A549 treated with Mapracorat at 1 μM for 4 hours (cell line): ENCODE measurements around the gene UBAP1L. TPM values are rescaled to one million over a fixed set of nuclear protein-coding genes. Genes with fewer than 3 reads are reported as not detected.

Experiments used
- total RNA-seq: library from RNA; stranded (reverse); fragments of 200-300 nt; extraction: Qiagen RNA extraction; gene quantifications from 5 replicates; pipeline ENCODE4 v1.2.3, GENCODE V29; 2022

Gene UBAP1L
- total RNA-seq: 0.55 to 2.0 TPM (median 0.74 TPM) in 5 replicates

DNA sequence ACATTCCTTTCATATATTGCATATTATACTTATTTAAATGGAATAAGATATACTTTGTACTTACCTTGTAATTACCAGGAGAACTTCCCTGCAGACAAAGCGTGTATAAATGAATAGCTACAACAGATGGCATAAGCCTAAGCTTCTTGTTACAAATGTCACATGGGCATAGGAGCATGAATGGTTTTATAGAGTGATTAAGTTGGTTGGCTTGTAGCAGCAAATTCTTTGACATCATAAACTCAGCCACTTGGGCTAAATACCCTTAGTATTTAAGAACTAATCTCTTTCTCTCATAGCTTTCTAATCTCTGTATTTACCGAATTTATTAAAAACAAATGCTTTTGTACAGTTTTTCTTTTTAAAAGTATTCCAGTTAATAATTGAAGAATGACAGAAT is at the start of gene UBAP1L:
TSS of gene UBAP1L (minus strand) at position 115 of the 400 bp plus-strand sequence. CDS start 8,985 bp downstream, outside the sequence.

DNA sequence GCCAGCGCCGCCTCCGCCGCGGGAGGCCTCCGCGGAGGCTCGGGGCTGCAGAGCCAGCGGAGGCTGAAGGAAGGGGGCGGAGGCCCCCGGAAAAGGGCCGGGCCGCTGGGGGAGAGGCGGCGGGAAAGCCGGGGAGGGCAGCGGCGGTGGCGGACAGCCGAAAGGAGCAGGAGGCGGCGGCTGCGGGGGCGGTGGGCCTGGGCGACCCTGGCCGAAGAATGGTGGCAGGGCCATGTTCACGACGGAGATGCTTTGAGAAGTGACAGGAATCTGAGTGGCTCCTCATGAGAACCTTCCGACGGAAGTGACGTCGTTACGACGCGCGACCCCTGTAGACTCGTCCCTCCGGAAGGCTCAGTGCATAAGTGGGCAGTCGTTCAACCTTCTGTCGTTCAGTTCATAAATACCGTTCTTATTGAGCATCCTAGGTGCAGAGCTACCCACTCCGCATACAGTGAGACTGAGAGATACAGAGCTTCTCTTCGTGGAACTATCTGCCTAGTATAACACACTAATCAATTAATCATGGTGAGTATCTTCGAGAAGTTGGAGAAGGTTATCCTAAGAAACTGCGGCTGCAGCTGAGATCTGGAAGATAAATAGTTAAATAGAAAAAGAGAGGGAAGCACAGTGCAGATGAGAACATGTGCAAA is 18.7 kb upstream of the UBAP1L start, which contains the start of gene PDCD7:
TSS of gene PDCD7 (minus strand) at position 261 of the 653 bp plus-strand sequence. CDS start at position 234, 27 bp downstream.

DNA sequence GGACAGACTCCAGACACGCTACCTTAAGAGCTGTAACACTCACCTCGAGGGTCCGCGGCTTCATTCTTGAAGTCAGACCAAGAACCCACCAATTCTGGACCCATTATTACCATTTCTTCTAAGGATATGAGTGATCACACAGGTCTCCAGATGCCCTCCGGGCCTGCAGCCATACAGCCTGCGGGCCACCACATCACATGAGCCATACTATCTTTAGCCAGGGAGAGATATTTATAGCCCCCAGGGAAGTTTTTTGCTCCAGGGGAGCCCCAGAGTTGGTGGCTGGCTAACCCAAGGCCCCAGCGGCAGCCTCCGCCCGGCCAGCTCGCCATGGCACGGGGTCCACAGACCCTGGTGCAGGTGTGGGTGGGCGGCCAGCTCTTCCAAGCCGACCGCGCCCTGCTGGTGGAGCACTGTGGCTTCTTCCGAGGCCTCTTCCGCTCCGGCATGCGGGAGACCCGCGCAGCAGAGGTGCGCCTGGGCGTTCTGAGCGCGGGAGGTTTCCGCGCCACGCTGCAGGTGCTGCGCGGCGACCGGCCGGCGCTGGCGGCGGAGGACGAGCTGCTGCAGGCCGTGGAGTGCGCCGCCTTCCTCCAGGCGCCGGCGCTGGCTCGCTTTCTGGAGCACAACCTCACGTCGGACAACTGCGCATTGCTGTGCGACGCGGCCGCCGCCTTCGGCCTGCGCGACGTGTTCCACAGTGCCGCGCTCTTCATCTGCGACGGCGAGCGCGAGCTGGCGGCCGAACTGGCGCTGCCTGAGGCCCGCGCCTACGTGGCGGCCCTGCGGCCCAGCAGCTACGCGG is 38.3 kb downstream of the UBAP1L start, which contains the start of gene KBTBD13:
TSS of gene KBTBD13 (plus strand) at position 261 of the 805 bp plus-strand sequence. CDS start at position 331, 70 bp downstream.

DNA sequence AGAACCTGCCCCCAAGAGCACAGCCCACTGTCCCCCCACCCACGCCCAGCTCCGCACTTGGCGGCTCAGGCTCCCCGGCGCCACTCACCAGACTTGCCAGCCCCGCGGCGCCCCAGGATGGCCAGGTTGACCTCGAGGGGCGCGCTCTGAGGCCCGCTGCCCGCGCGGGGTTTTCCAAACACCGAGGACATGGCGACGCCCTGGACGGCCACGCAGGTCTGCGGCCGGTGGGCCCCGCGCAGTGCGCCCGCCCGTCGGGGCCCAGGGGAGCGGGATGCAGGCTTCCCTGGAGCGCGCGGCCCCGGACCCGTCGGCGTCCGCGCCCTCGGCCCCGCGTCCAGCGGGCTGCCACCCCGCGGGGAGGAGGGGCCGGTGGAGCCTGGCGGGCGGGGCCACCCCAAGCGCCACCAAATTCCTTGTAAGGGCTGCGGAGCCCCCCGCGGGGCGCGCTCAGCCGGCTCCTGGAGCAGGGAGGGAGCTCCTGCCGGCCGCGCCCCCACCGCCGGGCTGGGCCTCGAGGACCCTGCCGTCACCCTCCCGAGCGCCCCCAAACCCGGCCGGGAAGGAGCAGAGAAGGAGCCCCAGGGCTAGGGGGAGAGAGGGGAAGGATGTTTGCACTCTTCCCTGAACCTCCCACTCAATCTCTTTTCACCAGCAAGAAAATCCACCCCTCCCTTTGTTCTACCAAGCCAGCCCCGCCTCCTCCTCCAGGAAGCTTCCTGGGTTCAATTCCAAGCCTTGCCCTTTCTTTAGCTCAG is 47.2 kb downstream of the UBAP1L start, which contains the start of gene RASL12:
TSS of gene RASL12 (minus strand) at position 347 of the 758 bp plus-strand sequence. CDS start at position 191, 156 bp downstream.

DNA sequence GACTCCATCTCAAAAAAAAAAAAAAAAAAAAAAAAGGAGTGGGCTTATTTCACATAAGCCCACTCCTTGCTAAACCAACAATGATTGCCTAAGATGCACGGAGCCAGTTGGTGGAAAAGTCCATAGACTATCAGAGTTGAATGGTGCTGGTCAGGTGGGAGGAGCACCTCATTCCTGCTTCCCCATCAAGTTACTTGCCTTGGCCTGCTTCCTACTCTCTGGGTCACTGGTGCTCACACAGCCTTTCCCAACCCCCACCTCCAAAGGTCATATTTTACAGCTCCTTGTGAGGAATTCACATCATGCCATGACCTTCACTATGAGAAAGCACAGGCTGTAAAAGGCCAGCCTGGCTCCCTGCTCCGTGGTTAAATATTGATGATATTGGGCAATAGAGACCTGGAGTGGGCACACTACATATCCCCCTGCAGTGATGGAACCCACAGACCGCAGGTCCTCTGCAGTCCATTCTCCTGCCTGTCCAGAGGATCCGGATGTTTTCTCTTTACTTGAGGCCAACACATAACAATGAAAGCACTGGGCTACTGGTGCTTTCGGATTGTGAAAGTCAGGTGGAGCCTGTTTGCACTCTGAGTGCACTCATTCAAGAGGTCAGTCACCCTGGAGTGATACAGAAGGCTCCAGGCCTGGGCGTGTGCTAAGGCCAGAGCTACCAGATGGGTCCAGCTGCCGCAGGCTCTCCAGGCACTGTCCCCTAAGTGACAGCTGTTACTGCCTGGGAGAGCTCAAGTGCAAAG is 70.1 kb downstream of the UBAP1L start, which contains the start of gene SLC51B:
TSS of gene SLC51B (plus strand) at position 664 of the 758 bp plus-strand sequence. CDS start 4,618 bp downstream, outside the sequence.

Other genes starting within 250 kb of the UBAP1L start
- 1.7 to 2.8 TPM (median 2.2 TPM) in 5 replicates for gene ANKDD1A, start 203.3 kb downstream of the UBAP1L start, total RNA-seq
- 115 to 127 TPM (median 122 TPM) in 5 replicates for gene SPG21, start 125.3 kb downstream of the UBAP1L start, total RNA-seq
- gene MTFMT, start 85.6 kb downstream of the UBAP1L start, total RNA-seq: 22.3 to 28.2 TPM (median 26.6 TPM) in 5 replicates
- gene SLC51B, start 69.8 kb downstream of the UBAP1L start, total RNA-seq: 14.3 to 20.5 TPM (median 15.7 TPM) in 5 replicates
- 0.10 to 0.16 TPM (median 0.12 TPM) in 5 replicates for gene RASL12, start 47.2 kb downstream of the UBAP1L start, total RNA-seq
- not detected in 5 replicates for gene KBTBD13, start 38.5 kb downstream of the UBAP1L start, total RNA-seq
- gene PDCD7, start 18.6 kb upstream of the UBAP1L start, total RNA-seq: 24.5 to 29.7 TPM (median 27.7 TPM) in 5 replicates
- gene CLPX, start 70.1 kb upstream of the UBAP1L start, total RNA-seq: 37.2 to 54.0 TPM (median 48.0 TPM) in 5 replicates
- 0.11 to 0.24 TPM (median 0.17 TPM) in 5 replicates for gene CILP, start 96.3 kb upstream of the UBAP1L start, total RNA-seq
- 9.2 to 11.7 TPM (median 11.2 TPM) in 5 replicates for gene PARP16, start 171.7 kb upstream of the UBAP1L start, total RNA-seq
- gene RNU5A-1, start 180.9 kb upstream of the UBAP1L start, total RNA-seq: not detected in 5 replicates
- not detected in 5 replicates for gene RNU5B-1, start 189.5 kb upstream of the UBAP1L start, total RNA-seq